ENCODE measurements around the gene ODAD3. TPM values are rescaled to one million over a fixed set of nuclear protein-coding genes. Genes with fewer than 3 reads are reported as not detected.
A peak's percentile ranks its signal among the peaks of the same experiment; 100 is the strongest.
"Not testable (repeated sequence)": the region's sequence is repeated elsewhere in the genome, so short reads cannot be mapped to it uniquely, and the experiment has no call there.

The ODAD3 gene
- total RNA-seq, 1 donor from 2014 or later: not detected

GRCh38 chr19:11434703-11435056, 241 bp downstream of the ODAD3 start:
- ATAC-seq: no peak

GRCh38 chr19:11433526-11433925, 1.4 kb downstream of the ODAD3 start:
- not testable (repeated sequence) for ATAC-seq

GRCh38 chr19:11426656-11427055, 8.3 kb downstream of the ODAD3 start:
- no peak for ATAC-seq

GRCh38 chr19:11425719-11426457, 9.0 kb downstream of the ODAD3 start:
- no peak for ATAC-seq

GRCh38 chr19:11423791-11424181, 11.1 kb downstream of the ODAD3 start:
- ATAC-seq: no peak

- no peak for ATAC-seq
These were observed 11.6 kb downstream of the ODAD3 start for GRCh38 chr19:11423164-11423790.

GRCh38 chr19:11422163-11423065, 12.5 kb downstream of the ODAD3 start:
- ATAC-seq: peak; percentile 92

- ATAC-seq: peak; percentile 5
These were observed 13.4 kb downstream of the ODAD3 start for GRCh38 chr19:11421371-11422098.

GRCh38 chr19:11420429-11421370, 14.2 kb downstream of the ODAD3 start:
- ATAC-seq: no peak

- no peak for ATAC-seq
These were observed 16.1 kb downstream of the ODAD3 start, which contains the start of gene RGL3 for GRCh38 chr19:11418549-11419506. TSS of gene RGL3 (minus strand) at chr19:11419314. CDS start at chr19:11419278, 36 bp downstream.

- no peak for ATAC-seq
These were observed 16.8 kb downstream of the ODAD3 start for GRCh38 chr19:11418094-11418548.

GRCh38 chr19:11416346-11417052, 18.4 kb downstream of the ODAD3 start:
- no peak for ATAC-seq

GRCh38 chr19:11414544-11414943, 20.4 kb downstream of the ODAD3 start:
- ATAC-seq: no peak

- no peak for ATAC-seq
These were observed 24.2 kb downstream of the ODAD3 start for GRCh38 chr19:11410682-11411081.

- ATAC-seq: no peak
These were observed 26.3 kb downstream of the ODAD3 start for GRCh38 chr19:11408591-11408990.

- ATAC-seq: peak; percentile 19
These were observed 28.2 kb downstream of the ODAD3 start for GRCh38 chr19:11406703-11407236.

GRCh38 chr19:11405846-11406643, 28.9 kb downstream of the ODAD3 start:
- ATAC-seq: peak; percentile 66

GRCh38 chr19:11404588-11405222, 30.2 kb downstream of the ODAD3 start:
- no peak for ATAC-seq
